Measurements from ENCODE around the gene TTLL7. TPM values are rescaled to one million over a fixed set of nuclear protein-coding genes. Genes with fewer than 3 reads are reported as not detected.

TTLL7 gene, protein sequence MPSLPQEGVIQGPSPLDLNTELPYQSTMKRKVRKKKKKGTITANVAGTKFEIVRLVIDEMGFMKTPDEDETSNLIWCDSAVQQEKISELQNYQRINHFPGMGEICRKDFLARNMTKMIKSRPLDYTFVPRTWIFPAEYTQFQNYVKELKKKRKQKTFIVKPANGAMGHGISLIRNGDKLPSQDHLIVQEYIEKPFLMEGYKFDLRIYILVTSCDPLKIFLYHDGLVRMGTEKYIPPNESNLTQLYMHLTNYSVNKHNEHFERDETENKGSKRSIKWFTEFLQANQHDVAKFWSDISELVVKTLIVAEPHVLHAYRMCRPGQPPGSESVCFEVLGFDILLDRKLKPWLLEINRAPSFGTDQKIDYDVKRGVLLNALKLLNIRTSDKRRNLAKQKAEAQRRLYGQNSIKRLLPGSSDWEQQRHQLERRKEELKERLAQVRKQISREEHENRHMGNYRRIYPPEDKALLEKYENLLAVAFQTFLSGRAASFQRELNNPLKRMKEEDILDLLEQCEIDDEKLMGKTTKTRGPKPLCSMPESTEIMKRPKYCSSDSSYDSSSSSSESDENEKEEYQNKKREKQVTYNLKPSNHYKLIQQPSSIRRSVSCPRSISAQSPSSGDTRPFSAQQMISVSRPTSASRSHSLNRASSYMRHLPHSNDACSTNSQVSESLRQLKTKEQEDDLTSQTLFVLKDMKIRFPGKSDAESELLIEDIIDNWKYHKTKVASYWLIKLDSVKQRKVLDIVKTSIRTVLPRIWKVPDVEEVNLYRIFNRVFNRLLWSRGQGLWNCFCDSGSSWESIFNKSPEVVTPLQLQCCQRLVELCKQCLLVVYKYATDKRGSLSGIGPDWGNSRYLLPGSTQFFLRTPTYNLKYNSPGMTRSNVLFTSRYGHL
- total RNA-seq (ENCODE audit: low replicate concordance): 3.2 and 8.7 TPM in 2 replicates

GRCh38 chr1:83998498-83999315, at the start of gene TTLL7:
Gene TTLL7, minus strand, starts transcription at chr1:83999132. Its CDS starts 46,921 bp downstream, at chr1:83952211.

Other genes starting within 250 kb of the TTLL7 start
- gene PRKACB, start 145.1 kb upstream of the TTLL7 start, total RNA-seq (ENCODE audit: low replicate concordance): 5.4 and 11.6 TPM in 2 replicates